Subcutaneous adipose tissue (tissue), 4 donors: ENCODE measurements around the gene TICRR. TPM values are rescaled to one million over a fixed set of nuclear protein-coding genes. Genes with fewer than 3 reads are reported as not detected.

Experiments
- total RNA-seq, 4 donors: library from RNA; depleted of rRNA; stranded (reverse); fragments of >200 nt; gene quantifications; one replicate each; pipeline ENCODE4 v1.1.0, GENCODE V29; 2016
- TF ChIP-seq, protein P1 (sequence below): fragments of 450-650 bp; IDR thresholded peaks from one replicate; pipeline ENCODE4 v1.5.1; 2016; ENCODE audit warnings: low read depth, mild to moderate bottlenecking, control low read depth, antibody characterized with exemption, moderate library complexity

Gene TICRR
- total RNA-seq, 4 donors from 2014 or later = 0.22 to 0.51 (median 0.38) TPM; not detected in 1

DNA sequence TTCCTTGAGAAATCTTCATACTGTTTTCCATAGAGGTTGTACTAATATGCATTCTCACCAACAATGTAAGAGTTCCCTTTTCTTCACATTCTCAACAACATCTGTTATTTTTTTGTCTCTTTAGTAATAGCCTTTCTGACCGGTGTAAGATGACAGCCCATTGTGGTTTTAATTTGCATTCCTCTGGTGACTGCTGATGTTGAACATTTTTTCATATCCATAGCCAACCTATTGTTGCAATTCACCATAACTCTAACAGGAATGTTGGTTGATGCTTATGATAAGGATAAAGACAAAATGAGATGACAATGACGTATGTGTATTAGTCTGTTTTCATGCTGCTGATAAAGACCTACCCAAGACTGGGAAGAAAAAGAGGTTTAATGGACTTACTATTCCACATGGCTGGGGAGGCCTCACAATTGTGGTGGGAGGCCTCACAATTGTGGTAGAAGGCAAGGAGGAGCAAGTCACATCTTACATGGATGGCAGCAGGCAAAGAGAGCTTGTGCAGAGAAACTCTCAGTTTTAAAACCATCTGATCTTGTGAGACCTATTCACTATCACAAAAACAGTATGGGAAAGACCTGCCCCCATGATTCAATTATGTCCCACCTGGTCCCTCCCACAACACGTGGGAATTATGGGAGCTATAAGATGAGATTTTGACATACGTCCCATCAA, 41.3 kb upstream of the TICRR start:
- TF ChIP-seq, protein P1, sequence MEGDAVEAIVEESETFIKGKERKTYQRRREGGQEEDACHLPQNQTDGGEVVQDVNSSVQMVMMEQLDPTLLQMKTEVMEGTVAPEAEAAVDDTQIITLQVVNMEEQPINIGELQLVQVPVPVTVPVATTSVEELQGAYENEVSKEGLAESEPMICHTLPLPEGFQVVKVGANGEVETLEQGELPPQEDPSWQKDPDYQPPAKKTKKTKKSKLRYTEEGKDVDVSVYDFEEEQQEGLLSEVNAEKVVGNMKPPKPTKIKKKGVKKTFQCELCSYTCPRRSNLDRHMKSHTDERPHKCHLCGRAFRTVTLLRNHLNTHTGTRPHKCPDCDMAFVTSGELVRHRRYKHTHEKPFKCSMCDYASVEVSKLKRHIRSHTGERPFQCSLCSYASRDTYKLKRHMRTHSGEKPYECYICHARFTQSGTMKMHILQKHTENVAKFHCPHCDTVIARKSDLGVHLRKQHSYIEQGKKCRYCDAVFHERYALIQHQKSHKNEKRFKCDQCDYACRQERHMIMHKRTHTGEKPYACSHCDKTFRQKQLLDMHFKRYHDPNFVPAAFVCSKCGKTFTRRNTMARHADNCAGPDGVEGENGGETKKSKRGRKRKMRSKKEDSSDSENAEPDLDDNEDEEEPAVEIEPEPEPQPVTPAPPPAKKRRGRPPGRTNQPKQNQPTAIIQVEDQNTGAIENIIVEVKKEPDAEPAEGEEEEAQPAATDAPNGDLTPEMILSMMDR = no peak

DNA sequence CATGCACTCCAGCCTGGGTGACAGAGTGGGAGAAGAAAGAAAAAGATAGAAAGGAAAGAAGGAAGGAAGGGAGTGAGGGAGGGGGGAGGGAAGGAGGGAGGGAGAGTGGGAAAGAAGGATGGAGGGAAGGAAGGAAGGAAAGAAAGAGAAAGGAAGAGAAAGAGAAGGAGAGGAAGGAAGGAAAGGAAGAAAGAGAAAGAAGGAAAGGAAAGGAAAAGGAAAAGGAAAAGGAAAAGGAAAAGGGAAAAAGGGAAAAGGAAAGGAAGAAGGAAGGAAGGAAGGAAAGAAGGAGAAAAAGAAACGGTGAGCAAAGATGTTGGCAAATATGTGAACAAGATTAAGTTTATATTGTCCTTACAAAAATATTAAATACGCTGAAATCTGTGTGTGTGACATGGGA, 36.2 kb upstream of the TICRR start:
- TF ChIP-seq, protein P1 = no peak

DNA sequence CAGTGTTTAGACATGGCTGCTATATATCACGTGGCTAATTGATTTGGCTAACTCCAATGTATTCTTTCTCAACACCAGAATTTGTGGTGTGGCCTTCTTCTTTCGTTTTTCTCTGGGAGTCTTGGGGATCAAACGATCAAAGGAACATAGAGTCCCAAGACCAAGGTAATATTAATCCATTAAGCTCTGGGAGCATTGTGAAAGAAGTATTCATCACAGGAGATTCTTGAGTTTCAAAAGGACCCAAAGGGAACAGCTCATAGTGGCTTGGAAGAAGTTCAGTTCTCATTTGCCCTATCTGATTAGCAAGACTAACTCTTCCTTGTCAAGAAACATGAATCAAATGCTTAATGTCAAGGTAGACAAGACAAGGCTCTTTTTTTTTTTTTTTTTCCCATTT, 32.9 kb upstream of the TICRR start:
- TF ChIP-seq, protein P1 = no peak

DNA sequence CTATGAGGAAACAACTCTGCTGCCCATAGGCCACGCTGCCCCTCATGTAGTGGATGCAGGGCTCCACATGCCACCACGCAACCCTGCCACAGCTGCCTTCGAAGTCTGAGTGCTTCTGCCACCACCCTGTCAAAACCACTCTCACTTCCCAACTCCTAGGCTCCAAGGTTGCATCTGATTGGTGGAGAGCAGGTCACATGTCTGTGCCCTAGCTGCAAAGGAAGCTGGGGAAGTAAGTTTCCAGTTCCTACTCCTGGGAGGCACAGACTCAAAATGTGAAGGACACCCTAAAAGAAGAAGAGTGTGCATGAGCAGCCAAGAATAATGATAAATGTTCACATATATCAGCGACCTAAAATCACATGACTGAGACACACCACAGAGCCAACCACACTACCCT, 31.9 kb upstream of the TICRR start:
- TF ChIP-seq, protein P1 = no peak

DNA sequence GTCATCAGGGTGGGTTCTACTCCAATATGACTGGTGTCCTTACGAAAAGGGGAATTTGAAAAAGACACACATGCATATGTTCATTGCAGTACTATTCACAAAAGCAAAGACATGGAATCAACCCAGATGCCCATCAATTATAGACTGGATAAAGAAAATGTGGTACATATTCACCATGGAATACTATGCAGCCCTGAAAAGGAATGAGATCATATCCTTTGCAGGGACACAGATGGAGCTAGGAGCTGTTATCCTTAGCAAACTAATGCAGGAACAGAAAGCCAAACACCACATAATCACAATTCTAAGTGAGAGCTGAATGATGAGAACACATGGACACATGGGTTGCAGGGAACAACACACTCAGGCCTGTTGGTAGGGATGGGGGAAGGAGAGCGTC, 24.8 kb upstream of the TICRR start:
- TF ChIP-seq, protein P1 = no peak

DNA sequence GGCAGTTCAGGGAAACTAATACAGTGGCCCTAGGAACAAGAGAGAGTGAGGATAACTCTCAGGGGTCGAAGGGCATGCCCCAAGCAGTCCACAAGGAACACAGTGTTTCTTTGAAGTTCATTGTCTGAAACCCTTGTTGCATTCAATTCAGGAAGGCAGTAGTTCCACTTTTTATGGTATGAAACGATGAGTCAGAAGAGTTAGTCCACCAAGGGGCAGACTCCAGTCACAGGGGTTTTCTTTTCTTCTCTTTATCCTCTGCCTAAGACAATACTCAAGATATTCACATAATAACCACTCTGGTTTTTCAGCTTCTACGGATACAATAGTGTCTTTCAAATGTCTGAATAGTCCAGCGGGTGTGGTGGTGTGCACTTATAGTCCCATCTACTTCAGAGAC, 23.7 kb upstream of the TICRR start:
- TF ChIP-seq, protein P1 = no peak

DNA sequence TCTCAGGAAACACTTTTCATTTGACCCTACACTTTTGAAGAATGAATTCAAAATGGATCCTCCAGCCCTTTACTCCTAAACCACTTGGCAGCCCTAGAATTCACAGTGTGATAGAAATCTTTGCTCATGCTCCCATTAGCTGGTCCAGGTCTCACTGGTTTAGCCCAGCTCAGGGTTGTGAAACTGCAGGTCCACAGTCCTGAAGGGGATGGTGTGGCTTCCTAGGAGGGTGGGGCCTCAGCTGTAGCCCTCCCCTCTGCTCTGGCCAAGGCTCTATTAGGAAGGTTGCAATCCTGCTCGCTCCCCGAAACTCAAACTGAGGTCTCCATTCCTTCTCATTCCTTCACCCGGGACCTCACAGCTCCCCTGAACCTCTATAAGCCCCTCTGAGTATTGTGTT, 21.6 kb upstream of the TICRR start:
- TF ChIP-seq, protein P1 = no peak
